H1 (cell line): ENCODE results near the gene UGT1A3. TPM values are rescaled to one million over a fixed set of nuclear protein-coding genes. Genes with fewer than 3 reads are reported as not detected.

Experiments
- CTCF ChIA-PET: fragments of 300-600 bp; sonication (Branson Sonifier 250); formaldehyde crosslinking; loops from one replicate; lab custom pipeline; 2021; ENCODE audit not compliant: partially characterized antibody; lab: Charles Lee
- POLR2A ChIA-PET: fragments of 300-600 bp; sonication (Branson Sonifier 250); formaldehyde crosslinking; loops from one replicate; lab custom pipeline; 2021; ENCODE audit warnings: inconsistent platforms; ENCODE audit not compliant: partially characterized antibody; lab: Charles Lee
- DNase-seq, 2 experiments: peaks; one replicate each; pipeline versions ENCODE4 v3.0.0 to v3.0.0-alpha.2; 2010 to 2022; ENCODE audit warnings: low spot score in 2 of 2, low read depth in 1 of 2, mixed read lengths in 1 of 2
- FAIRE-seq: peaks from 2 replicates; lab custom pipeline; 2011; peaks lifted over from hg19 to GRCh38; lab: Jason Lieb, UNC
- H2AFZ ChIP-seq: 2 replicates; pipeline ENCODE4 v1.8.1; 2012; ENCODE audit warnings: low read length, inconsistent platforms
- H2AK5ac ChIP-seq: 2 replicates; pipeline ENCODE4 v1.6.1; 2013; ENCODE audit warnings: low read depth, low read length
- H2BK120ac ChIP-seq: replicated peaks from 2 replicates; pipeline ENCODE3; 2013; ENCODE audit warnings: low read depth, low read length, inconsistent platforms
- H2BK12ac ChIP-seq: 2 replicates; pipeline ENCODE4 v1.6.1; 2013; ENCODE audit warnings: low read depth, low read length
- H2BK15ac ChIP-seq: 2 replicates; pipeline ENCODE4 v1.6.1; 2013; ENCODE audit warnings: low read length
- H2BK20ac ChIP-seq: 2 replicates; pipeline ENCODE4 v1.6.1; 2013; ENCODE audit warnings: low read length
- H2BK5ac ChIP-seq: 2 replicates; pipeline ENCODE4 v1.6.1; 2013; ENCODE audit warnings: low read depth, low read length
- H3K14ac ChIP-seq: 2 replicates; pipeline ENCODE4 v1.6.1; 2013; ENCODE audit warnings: inconsistent platforms; ENCODE audit not compliant: insufficient read length
- H3K18ac ChIP-seq: 2 replicates; pipeline ENCODE4 v1.6.1; 2013; ENCODE audit warnings: low read length; ENCODE audit errors: extremely low read depth
- H3K23ac ChIP-seq: 2 replicates; pipeline ENCODE4 v1.6.1; 2013; ENCODE audit warnings: inconsistent platforms; ENCODE audit not compliant: insufficient read length
- H3K23me2 ChIP-seq: 2 replicates; pipeline ENCODE4 v1.6.1; 2013; ENCODE audit warnings: low read depth, low read length
- H3K27ac ChIP-seq: 2 replicates; pipeline ENCODE4 v1.6.1; 2011; ENCODE audit warnings: low read depth, low read length, inconsistent platforms
- H3K27me3 ChIP-seq, 4 experiments: replicated peaks in 1 of 4; 1 replicate in 1 of 4; 2 replicates in 3 of 4; pipeline versions ENCODE4 v1.6.1 to v1.8.1; 2011 to 2013; ENCODE audit warnings: low read length in 3 of 4, mild to moderate bottlenecking in 3 of 4, inconsistent platforms in 2 of 4, mixed read lengths in 2 of 4, moderate library complexity in 1 of 4; ENCODE audit not compliant: control insufficient read depth in 3 of 4, insufficient read depth in 3 of 4; ENCODE audit errors: extremely low read depth in 1 of 4
- H3K36me3 ChIP-seq, 4 experiments: 2 replicates each; pipeline versions ENCODE4 v1.6.1 to v1.8.1; 2011 to 2013; ENCODE audit warnings: mild to moderate bottlenecking in 4 of 4, low read length in 3 of 4, moderate library complexity in 2 of 4, control low read depth in 1 of 4, inconsistent platforms in 1 of 4; ENCODE audit not compliant: insufficient read depth in 4 of 4, control insufficient read depth in 2 of 4
- H3K4ac ChIP-seq: replicated peaks from 2 replicates; pipeline ENCODE3; 2013; ENCODE audit warnings: low read length, low read depth, mixed read lengths, inconsistent platforms; ENCODE audit not compliant: insufficient read length
- H3K4me1 ChIP-seq, 4 experiments: replicated peaks in 1 of 4; 1 replicate in 1 of 4; 2 replicates in 3 of 4; pipeline versions ENCODE4 v1.6.1 to v1.8.1; 2011 to 2013; ENCODE audit warnings: low read length in 3 of 4, inconsistent platforms in 2 of 4, mixed read lengths in 1 of 4; ENCODE audit not compliant: insufficient read depth in 4 of 4, control insufficient read depth in 3 of 4
- H3K4me2 ChIP-seq, 2 experiments: 2 replicates each; pipeline versions ENCODE4 v1.6.1 to v1.8.1; 2011 to 2013; ENCODE audit warnings: low read depth in 2 of 2, low read length in 2 of 2, control low read depth in 1 of 2, inconsistent platforms in 1 of 2, mild to moderate bottlenecking in 1 of 2; ENCODE audit not compliant: insufficient read depth in 1 of 2
- H3K4me3 ChIP-seq, 4 experiments: fragments of 200-600, 300-600 bp in 1 of 4; sonication (generic), shearing (Covaris generic), sonication (Bioruptor Twin) in 1 of 4; 2 replicates each; pipeline versions ENCODE4 v1.5.1 to v1.8.1; 2011 to 2016; ENCODE audit warnings: low read length in 4 of 4, low read depth in 3 of 4, control low read depth in 2 of 4, inconsistent platforms in 2 of 4, mild to moderate bottlenecking in 2 of 4, mixed read lengths in 1 of 4, moderate library complexity in 1 of 4; ENCODE audit not compliant: insufficient read depth in 2 of 4; ENCODE audit errors: extremely low read depth in 1 of 4
- H3K56ac ChIP-seq: replicated peaks from 2 replicates; pipeline ENCODE3; 2013; ENCODE audit warnings: low read depth, mild to moderate bottlenecking, mixed read lengths, low read length, inconsistent platforms; ENCODE audit not compliant: insufficient read length
- H3K79me1 ChIP-seq: 2 replicates; pipeline ENCODE4 v1.6.1; 2013; ENCODE audit warnings: low read depth, low read length, control low read depth
- H3K79me2 ChIP-seq, 2 experiments: 2 replicates each; pipeline versions ENCODE4 v1.6.1 to v1.8.1; 2012 to 2013; ENCODE audit warnings: low read length in 2 of 2, mild to moderate bottlenecking in 2 of 2, inconsistent platforms in 1 of 2; ENCODE audit not compliant: insufficient read depth in 2 of 2, control insufficient read depth in 1 of 2
- H3K9ac ChIP-seq, 4 experiments: replicated peaks in 1 of 4; 1 replicate in 1 of 4; 2 replicates in 3 of 4; pipeline versions ENCODE4 v1.6.1 to v1.8.1; 2011 to 2013; ENCODE audit warnings: low read depth in 3 of 4, low read length in 3 of 4, control low read depth in 2 of 4, mild to moderate bottlenecking in 2 of 4, moderate library complexity in 2 of 4, inconsistent platforms in 1 of 4; ENCODE audit errors: extremely low read depth in 1 of 4
- H3K9me3 ChIP-seq, 2 experiments: 2 replicates each; pipeline versions ENCODE4 v1.6.1 to v1.8.1; 2012 to 2013; ENCODE audit warnings: mild to moderate bottlenecking in 2 of 2, moderate library complexity in 2 of 2, control low read depth in 1 of 2, inconsistent platforms in 1 of 2, low read depth in 1 of 2, low read length in 1 of 2, mixed read lengths in 1 of 2; ENCODE audit not compliant: insufficient read depth in 2 of 2
- H4K20me1 ChIP-seq, 2 experiments: replicated peaks in 1 of 2; 2 replicates each; pipeline versions ENCODE3 to v1.8.1; 2011 to 2013; ENCODE audit warnings: inconsistent platforms in 2 of 2, low read length in 2 of 2, mild to moderate bottlenecking in 1 of 2; ENCODE audit not compliant: insufficient read depth in 2 of 2, control insufficient read depth in 1 of 2
- H4K5ac ChIP-seq: 2 replicates; pipeline ENCODE4 v1.6.1; 2013; ENCODE audit warnings: low read length, low read depth, mixed read lengths, inconsistent platforms; ENCODE audit not compliant: insufficient read length
- H4K8ac ChIP-seq: 2 replicates; pipeline ENCODE4 v1.8.0; 2013; ENCODE audit warnings: mild to moderate bottlenecking, moderate library complexity, low read length, inconsistent platforms; ENCODE audit not compliant: insufficient read depth; ENCODE audit errors: extremely low read depth
- H4K91ac ChIP-seq: replicated peaks from 2 replicates; pipeline ENCODE3; 2013; ENCODE audit warnings: low read length, mixed read lengths, inconsistent platforms; ENCODE audit not compliant: insufficient read length
- BACH1 ChIP-seq: IDR thresholded peaks from 2 replicates; pipeline ENCODE4 v1.6.1; 2012; ENCODE audit warnings: low read length, improper control_type of control experiment
- BCL11A ChIP-seq, 2 experiments: IDR thresholded peaks; one replicate each; pipeline ENCODE4 v1.6.1; 2011; ENCODE audit warnings: low read depth in 2 of 2, low read length in 2 of 2, mild to moderate bottlenecking in 2 of 2
- BRCA1 ChIP-seq: IDR thresholded peaks from 2 replicates; pipeline ENCODE4 v1.6.1; 2012; ENCODE audit warnings: low read depth, low read length, improper control_type of control experiment
- EGR1 ChIP-seq: IDR thresholded peaks from 2 replicates; pipeline ENCODE4 v1.6.1; 2011; ENCODE audit warnings: low read depth, low read length, borderline replicate concordance
- JUN ChIP-seq: IDR thresholded peaks from 2 replicates; pipeline ENCODE4 v1.6.1; 2011; ENCODE audit warnings: low read depth, mild to moderate bottlenecking, improper control_type of control experiment, low read length
- JUND ChIP-seq: IDR thresholded peaks from 2 replicates; pipeline ENCODE4 v1.6.1; 2011; ENCODE audit warnings: mild to moderate bottlenecking, improper control_type of control experiment, low read length
- MAFK ChIP-seq: IDR thresholded peaks from 2 replicates; pipeline ENCODE4 v1.6.1; 2012; ENCODE audit warnings: low read depth, mild to moderate bottlenecking, improper control_type of control experiment, low read length
- NRF1 ChIP-seq: IDR thresholded peaks from 2 replicates; pipeline ENCODE4 v1.6.1; 2011; ENCODE audit warnings: mild to moderate bottlenecking, low read depth, low read length, improper control_type of control experiment
- RFX5 ChIP-seq: IDR thresholded peaks from 2 replicates; pipeline ENCODE4 v1.6.1; 2011; ENCODE audit warnings: low read depth, low read length, improper control_type of control experiment, borderline replicate concordance
- SP1 ChIP-seq: IDR thresholded peaks from 2 replicates; pipeline ENCODE4 v1.6.1; 2011; ENCODE audit warnings: low read depth, low read length
- SP4 ChIP-seq: IDR thresholded peaks from 2 replicates; pipeline ENCODE4 v1.6.1; 2012; ENCODE audit warnings: low read length, inconsistent platforms
- SUZ12 ChIP-seq: fragments of 200-600 bp; sonication (generic); IDR thresholded peaks from 2 replicates; pipeline ENCODE4 v1.6.1; 2012; ENCODE audit warnings: mild to moderate bottlenecking, inconsistent platforms, low read length, moderate library complexity, mixed read lengths
- TAF7 ChIP-seq: optimal IDR thresholded peaks from 2 replicates; pipeline ENCODE3; 2011; ENCODE audit warnings: low read depth, mild to moderate bottlenecking, inconsistent platforms, low read length, moderate library complexity, borderline replicate concordance
- TEAD4 ChIP-seq: IDR thresholded peaks from 2 replicates; pipeline ENCODE4 v1.6.1; 2012; ENCODE audit warnings: low read depth, low read length, inconsistent platforms, mixed read lengths
- WGBS, 2 experiments: shearing (Covaris generic) in 1 of 2; methylation state at CpG; one replicate each; pipeline versions ENCODE4 v1.1.6 to v1.1.7; 2013 to 2015; ENCODE audit warnings: low lambda C conversion rate in 2 of 2, mixed read lengths in 2 of 2, inconsistent platforms in 1 of 2, low coverage in 1 of 2, missing lambda C conversion rate in 1 of 2; ENCODE audit not compliant: insufficient replicate concordance in 2 of 2, insufficient coverage in 1 of 2, insufficient read length in 1 of 2; ENCODE audit errors: extremely low coverage in 1 of 2, missing lambda C conversion rate in 1 of 2; 5-methylcytosine and 5-hydroxymethylcytosine counted together
- polyA plus RNA-seq, 7 experiments: library from polyadenylated mRNA; depleted of rRNA in 3 of 7; stranded (reverse) in 5 of 7; unstranded in 2 of 7; fragments of >200 nt in 5 of 7; fragments of 200-250 nt in 2 of 7; gene quantifications; 1 replicate in 5 of 7; 2 replicates in 1 of 7; 4 replicates in 1 of 7; pipeline versions ENCODE4 v1.2.1 to v1.2.3, GENCODE V29; 2011 to 2013; ENCODE audit warnings: missing spikeins in 2 of 7, mixed read lengths in 2 of 7
- total RNA-seq: library from RNA; stranded (reverse); fragmentation: NEBNext Ultra II Directional; extraction: Animal tissue kit (Norgen Biotek cat#: 25700); gene quantifications from 2 replicates; pipeline ENCODE4 v1.2.1, GENCODE V29; 2021
- TF ChIP-seq, protein P1 (sequence below): IDR thresholded peaks from 2 replicates; pipeline ENCODE4 v1.6.1; 2012; ENCODE audit warnings: low read length, inconsistent platforms

UGT1A3 gene
- total and polyA plus RNA-seq, 2 of the 8 experiments (the other 6 are each of a cell fraction or from before 2014, with no cell fraction given), result not detected

DNA sequence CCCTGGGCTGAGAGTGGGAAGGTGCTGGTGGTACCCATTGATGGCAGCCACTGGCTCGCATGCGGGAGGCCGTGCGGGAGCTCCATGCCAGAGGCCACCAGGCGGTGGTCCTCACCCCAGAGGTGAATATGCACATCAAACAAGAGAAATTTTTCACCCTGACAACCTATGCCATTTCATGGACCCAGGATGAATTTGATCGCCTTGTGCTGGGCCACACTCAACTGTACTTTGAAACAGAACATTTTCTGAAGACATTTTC is 18.4 kb downstream of the UGT1A3 start:
- Histone ChIP-seq H4K8ac (no peak overlapping the region), H3K14ac (no peak overlapping the region), H3K4me3 (no peak overlapping the region), H3K27ac (no peak overlapping the region), H2BK120ac (no peak overlapping the region), H3K4me2 (no peak overlapping the region), H3K18ac (no peak overlapping the region), H3K9me3 (peaks cover 18 to 32% of the 10 kb centered on the region in 2 experiments), H4K5ac (no peak overlapping the region), H2AFZ (no peak overlapping the region), H4K91ac (no peak overlapping the region), H3K4me1 (no peaks in the 10 kb centered on the region), H3K36me3 (no peaks in the 10 kb centered on the region), H3K9ac (no peak overlapping the region), H2BK12ac (no peak overlapping the region), H3K79me1 (no peaks in the 10 kb centered on the region), H2BK5ac (no peak overlapping the region), H3K79me2 (no peaks in the 10 kb centered on the region), H3K56ac (no peak overlapping the region), H4K20me1 (no peaks in the 10 kb centered on the region), H3K23me2 (no peaks in the 10 kb centered on the region), H3K27me3 (no peaks in the 10 kb centered on the region), H2BK20ac (no peak overlapping the region), H3K4ac (no peak overlapping the region), H3K23ac (no peak overlapping the region), H2BK15ac (no peak overlapping the region), H2AK5ac (no peak overlapping the region)
- FAIRE-seq (no peak), DNase-seq (no peak)
- POLR2A ChIA-PET, result no interaction called here
- 79% methylated on average over 2 of the region's 6 CpGs; no CpG with 5 or more reads in 1 of the 2 experiments for WGBS, 2 experiments
- CTCF ChIA-PET, result interaction anchor here (0.8 kb wide), 1 partner anchor 86 kb away, joined by 4 read pairs; no protein-coding TSS in a partner anchor
- TF ChIP-seq, protein P1, sequence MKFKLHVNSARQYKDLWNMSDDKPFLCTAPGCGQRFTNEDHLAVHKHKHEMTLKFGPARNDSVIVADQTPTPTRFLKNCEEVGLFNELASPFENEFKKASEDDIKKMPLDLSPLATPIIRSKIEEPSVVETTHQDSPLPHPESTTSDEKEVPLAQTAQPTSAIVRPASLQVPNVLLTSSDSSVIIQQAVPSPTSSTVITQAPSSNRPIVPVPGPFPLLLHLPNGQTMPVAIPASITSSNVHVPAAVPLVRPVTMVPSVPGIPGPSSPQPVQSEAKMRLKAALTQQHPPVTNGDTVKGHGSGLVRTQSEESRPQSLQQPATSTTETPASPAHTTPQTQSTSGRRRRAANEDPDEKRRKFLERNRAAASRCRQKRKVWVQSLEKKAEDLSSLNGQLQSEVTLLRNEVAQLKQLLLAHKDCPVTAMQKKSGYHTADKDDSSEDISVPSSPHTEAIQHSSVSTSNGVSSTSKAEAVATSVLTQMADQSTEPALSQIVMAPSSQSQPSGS, result no peak
- TF ChIP-seq TAF7, result no peak
- TF ChIP-seq TEAD4, result no peak
- TF ChIP-seq JUND, result no peak
- TF ChIP-seq BACH1, result no peak
- TF ChIP-seq BCL11A (IDR thresholded peaks at IDR 0.05; ENCODE audit: low read depth in 2 of 2, low read length in 2 of 2), result no peak
- TF ChIP-seq SP1, result no peak
- no peak for TF ChIP-seq SUZ12
- no peak for TF ChIP-seq RFX5
- no peak for TF ChIP-seq SP4
- TF ChIP-seq MAFK, result no peak
- TF ChIP-seq EGR1, result no peak
- TF ChIP-seq JUN, result no peak
- TF ChIP-seq NRF1, result no peak
- TF ChIP-seq BRCA1, result no peak
